GM21526 (cell line): Measurements from ENCODE around the gene TIGAR.

ENCODE experiments used
- ATAC-seq: cut with Tn5 transposase; IDR thresholded peaks from one replicate; pipeline ENCODE4 v1.9.1; 2021; ENCODE audit warnings: moderate library complexity; ENCODE audit not compliant: unreplicated experiment, low FRiP score

TIGAR gene

GRCh38 chr12:4282103-4282891 lies 38.7 kb upstream of the TIGAR start:
- no peak for ATAC-seq

- no peak for ATAC-seq
Observed at GRCh38 chr12:4282892-4283511, 38.0 kb upstream of the TIGAR start.

DNA sequence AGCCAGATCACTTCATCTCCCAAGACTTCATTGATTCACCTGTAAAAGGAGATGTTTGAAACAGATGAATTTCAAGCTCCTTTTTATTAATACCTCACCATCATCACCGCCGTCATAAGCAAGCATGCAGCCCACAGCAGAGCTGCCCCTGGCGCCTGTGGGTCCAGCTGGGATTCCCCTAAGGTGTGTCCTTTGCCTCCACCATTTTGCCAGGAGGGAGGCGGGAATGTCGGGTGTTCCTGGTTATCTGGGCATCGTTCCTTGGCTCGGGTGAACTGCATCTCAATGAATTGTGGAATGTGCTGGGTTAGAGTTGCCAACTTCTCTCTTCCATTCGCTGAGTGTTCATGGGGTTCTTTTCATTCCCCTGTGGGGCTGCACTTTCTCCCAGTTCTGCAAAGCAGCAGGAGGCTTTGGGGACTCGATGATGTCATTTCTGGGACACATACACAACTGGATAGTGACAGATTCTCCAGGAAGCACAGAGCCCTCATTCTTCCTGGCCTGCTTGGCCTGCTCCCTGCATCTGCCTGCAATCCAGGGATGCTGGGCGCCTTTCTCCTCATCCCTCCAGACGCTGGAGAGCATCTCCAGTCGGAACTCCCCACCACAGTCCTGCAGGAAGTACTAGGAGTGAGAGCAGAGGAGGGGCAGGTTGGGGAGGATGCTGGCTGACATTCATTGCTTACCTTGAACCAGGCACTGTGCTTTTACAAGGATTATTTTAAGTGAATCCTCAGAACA lies 37.3 kb upstream of the TIGAR start:
- ATAC-seq: no peak

DNA sequence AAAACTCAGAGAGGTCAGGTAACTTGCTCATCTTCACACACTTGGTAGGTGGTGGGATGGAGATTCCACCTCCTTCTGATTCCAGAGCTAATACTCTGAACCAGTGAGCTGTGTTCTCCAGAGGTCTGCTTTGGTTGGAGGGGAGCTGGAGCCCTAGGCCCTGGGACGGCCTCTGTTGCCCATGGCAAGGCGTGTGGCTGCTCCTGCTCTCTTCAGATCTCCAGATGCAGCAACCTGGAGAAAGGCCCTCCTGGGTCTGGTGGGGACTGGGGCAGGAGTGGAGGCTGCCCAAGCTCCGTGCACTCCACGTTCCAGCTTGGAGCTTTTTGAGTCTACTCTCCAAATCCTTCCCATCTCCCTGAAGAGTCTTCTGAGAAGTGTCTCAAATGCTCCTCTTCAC lies 36.7 kb upstream of the TIGAR start:
- ATAC-seq: no peak

DNA sequence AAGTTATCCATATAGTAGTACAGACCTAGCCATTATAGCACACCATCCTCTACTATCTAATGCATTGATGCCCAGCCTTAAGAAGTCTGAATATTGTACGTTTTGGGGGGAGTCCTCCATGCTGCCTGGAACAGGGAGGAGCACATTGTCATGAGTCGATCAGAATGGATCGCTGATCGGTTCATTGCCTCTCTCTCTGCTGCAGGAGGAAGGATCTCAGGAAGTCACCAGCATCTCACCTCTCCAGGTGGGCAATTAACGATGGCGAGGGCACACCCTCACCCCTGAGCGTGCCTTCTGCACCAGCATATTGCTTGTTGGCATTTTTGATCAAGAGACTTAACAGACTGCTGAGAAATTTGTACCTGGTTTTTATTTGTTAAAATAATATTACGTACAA lies 35.9 kb upstream of the TIGAR start:
- no peak for ATAC-seq

DNA sequence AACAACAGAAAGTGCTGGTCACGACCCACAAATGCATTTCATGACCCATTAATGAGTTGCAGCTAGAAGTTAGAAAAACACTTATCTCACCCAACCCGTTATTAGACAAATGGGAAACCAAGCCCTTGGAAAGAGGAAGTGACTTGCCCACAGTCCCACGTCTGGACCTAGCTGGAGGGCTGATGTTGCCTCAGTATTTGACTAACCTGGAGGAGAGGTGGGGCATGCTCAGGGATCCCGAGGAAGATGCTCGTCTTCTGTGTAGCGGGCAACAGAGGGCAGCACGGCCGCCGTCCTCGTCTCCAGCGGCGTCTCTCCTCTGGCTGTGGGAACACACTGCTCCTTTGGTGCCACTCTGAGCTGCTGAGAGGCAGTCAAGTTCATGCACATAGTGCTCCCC lies 34.8 kb upstream of the TIGAR start:
- ATAC-seq: no peak

- no peak for ATAC-seq
Observed at GRCh38 chr12:4286771-4287317, 34.2 kb upstream of the TIGAR start.

DNA sequence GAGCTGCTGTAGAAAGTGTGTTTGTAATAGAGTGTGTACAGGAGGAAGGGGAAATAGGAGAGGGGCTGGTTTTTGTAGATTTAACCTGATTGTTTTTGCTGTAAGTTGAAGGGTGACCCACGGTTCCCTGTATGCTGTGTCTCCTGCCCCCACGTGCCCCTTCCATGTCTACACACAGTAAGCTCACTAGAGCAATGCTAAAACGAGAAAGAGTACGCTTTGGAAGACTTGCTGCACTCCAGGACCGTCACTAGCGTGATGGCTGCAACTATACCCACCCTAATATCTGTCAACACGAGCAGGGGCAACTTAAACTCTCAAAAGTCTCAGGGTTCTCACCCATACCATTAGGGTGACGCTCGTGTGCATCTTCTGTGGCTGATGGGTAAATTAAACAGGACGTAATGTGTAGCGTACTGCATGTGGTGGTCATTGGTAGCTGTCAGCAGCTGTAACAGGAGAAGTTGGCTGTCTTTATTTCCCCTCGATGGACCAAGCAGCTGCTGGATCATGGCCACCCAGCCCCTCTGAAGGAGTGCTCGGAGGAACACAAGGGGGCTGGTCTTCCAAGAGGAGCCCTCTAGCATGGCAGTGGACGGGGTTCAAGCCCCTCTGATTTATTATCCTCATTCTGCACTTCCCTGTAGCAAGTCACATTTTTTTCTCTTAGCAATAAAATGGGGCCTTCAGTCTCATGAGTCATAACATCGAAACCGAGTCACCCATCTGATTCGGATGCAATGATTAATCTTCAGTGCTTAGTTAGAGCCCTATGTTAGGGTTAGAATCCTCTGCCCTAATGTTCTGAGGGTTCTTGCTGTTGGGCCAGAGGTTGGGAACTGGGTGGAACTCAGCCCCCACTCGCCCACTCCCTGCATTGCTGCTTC lies 33.4 kb upstream of the TIGAR start:
- ATAC-seq: no peak

GRCh38 chr12:4288296-4289131 lies 32.5 kb upstream of the TIGAR start:
- no peak for ATAC-seq

DNA sequence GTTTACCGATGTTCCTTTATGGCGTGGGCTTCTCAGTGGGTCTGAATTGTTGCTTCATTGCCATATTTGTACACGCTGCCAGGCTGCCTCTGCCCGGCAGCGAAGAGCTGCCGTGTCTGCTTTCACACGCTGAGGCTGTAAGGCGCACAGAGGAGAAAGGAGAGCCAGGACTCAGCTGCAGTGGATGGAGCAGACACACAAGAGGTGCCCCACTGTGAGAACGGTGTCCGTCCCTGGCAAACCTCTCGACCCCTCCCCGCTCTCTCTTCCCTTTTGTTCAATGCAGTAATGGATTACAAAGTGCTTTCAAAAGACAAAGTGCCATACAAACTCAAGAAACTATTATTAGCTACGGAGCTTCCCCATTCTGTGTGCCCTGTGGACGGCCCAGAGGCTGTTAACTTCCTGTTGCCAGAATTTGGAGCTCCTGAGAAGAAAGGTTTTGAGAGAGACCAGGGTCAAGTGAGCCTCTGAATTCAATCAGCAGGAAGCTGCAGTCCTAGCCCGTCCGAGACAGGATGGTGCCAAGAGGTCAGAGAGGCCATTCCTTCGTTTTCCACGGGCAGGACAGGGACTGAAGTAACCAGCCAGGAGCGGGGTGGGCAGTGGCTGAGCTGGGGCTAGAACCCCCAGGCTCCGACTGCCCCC lies 31.7 kb upstream of the TIGAR start:
- no peak for ATAC-seq

GRCh38 chr12:4289998-4290790 lies 30.8 kb upstream of the TIGAR start:
- no peak for ATAC-seq

GRCh38 chr12:4292341-4293073 lies 28.5 kb upstream of the TIGAR start:
- no peak for ATAC-seq

GRCh38 chr12:4293299-4293965 lies 27.6 kb upstream of the TIGAR start:
- ATAC-seq: no peak

DNA sequence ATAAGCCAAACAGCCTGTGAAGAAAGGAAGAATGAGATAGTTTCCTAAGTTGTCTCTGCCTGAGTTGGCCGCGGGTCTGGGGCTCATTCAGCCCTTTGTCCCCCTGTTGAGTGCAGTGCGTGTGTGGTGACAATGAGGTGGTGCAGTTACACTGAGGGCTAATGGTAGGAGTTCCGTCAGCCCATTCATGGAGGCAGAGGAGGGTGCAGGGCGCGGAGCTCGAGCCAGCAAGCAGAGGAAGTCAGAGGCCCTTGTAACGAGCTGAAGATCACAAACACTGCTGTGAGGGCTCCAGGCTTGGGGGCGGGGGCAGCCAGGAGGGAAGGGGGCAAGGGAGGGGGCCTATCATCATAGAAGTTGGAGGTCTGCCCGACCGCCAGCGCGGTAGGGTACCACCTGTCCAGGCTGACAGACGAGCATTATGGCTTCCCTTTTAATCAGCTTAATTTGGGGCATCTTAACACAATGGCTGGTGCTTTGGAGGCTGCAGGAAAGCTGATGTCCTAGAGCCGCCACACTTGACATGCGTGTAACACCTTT lies 27.0 kb upstream of the TIGAR start:
- no peak for ATAC-seq

- ATAC-seq: no peak
Observed at GRCh38 chr12:4296751-4297150, 24.3 kb upstream of the TIGAR start.

GRCh38 chr12:4297617-4298016 lies 23.4 kb upstream of the TIGAR start:
- no peak for ATAC-seq

DNA sequence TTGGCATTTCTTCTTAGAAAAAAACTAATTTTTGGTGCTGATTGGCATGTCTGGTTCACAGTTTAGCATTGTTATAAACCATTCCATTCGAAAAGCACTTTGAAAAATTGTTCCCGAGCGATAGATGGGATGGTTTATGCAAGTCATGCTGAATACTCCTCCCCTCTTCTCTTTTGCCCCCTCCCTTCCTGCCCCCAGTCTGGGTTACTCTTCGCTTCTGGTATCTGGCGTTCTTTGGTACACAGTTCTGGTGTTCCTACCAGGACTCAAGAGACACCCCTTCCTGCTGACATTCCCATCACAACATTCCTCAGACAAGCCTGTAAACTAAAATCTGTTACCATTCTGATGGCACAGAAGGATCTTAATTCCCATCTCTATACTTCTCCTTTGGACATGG lies 20.1 kb upstream of the TIGAR start:
- no peak for ATAC-seq
